Natural killer cell (primary cell): Measurements from ENCODE around the gene LGI4. TPM values are rescaled to one million over a fixed set of nuclear protein-coding genes. Genes with fewer than 3 reads are reported as not detected.

ENCODE experiments used
- ATAC-seq, 3 donors: fragments of 150-1000 bp in 2 of 3; fragments of 200-7000 bp in 1 of 3; cut with Tn5 transposase; 1 replicate in 1 of 3; 2 replicates in 2 of 3; pipeline ENCODE4 v1.10.0; 2021; ENCODE audit warnings: mild to moderate bottlenecking in 2 of 3, moderate library complexity in 2 of 3
- DNase-seq, 2 donors: peaks; one replicate each; pipeline versions ENCODE4 v3.0.0 to v3.0.0-alpha.2; 2013 to 2021; ENCODE audit warnings: mixed read lengths in 1 of 2
- H3K27ac ChIP-seq: one replicate; pipeline ENCODE4 v1.5.1; 2013; ENCODE audit warnings: mild to moderate bottlenecking, low read length
- H3K27me3 ChIP-seq: one replicate; pipeline ENCODE4 v1.6.1; 2013; ENCODE audit warnings: low read length; ENCODE audit not compliant: control insufficient read depth, insufficient read depth
- H3K36me3 ChIP-seq: one replicate; pipeline ENCODE4 v1.6.1; 2013; ENCODE audit warnings: low read length; ENCODE audit not compliant: control insufficient read depth, insufficient read depth
- H3K4me1 ChIP-seq: one replicate; pipeline ENCODE4 v1.6.1; 2013; ENCODE audit warnings: low read length; ENCODE audit not compliant: control insufficient read depth, insufficient read depth
- H3K4me3 ChIP-seq: one replicate; pipeline ENCODE4 v1.5.1; 2013; ENCODE audit warnings: low read length
- H3K9me3 ChIP-seq: one replicate; pipeline ENCODE4 v1.6.1; 2013; ENCODE audit warnings: low read length; ENCODE audit not compliant: control insufficient read depth, insufficient read depth
- H3K27ac Mint-ChIP-seq, 2 donors: one replicate each; pipeline ENCODE4 v1.8.0; 2022; ENCODE audit warnings: mild to moderate bottlenecking in 2 of 2, mixed read lengths in 2 of 2, moderate library complexity in 1 of 2
- H3K27me3 Mint-ChIP-seq, 2 donors: one replicate each; pipeline ENCODE4 v1.8.0; 2022; ENCODE audit warnings: low read depth in 2 of 2, mixed read lengths in 2 of 2
- H3K36me3 Mint-ChIP-seq: one replicate; pipeline ENCODE4 v1.8.0; 2022; ENCODE audit warnings: mixed read lengths
- H3K4me1 Mint-ChIP-seq, 2 donors: one replicate each; pipeline ENCODE4 v1.8.0; 2022; ENCODE audit warnings: mixed read lengths in 2 of 2
- H3K4me3 Mint-ChIP-seq: one replicate; pipeline ENCODE4 v1.8.0; 2022; ENCODE audit warnings: mild to moderate bottlenecking, moderate library complexity, mixed read lengths
- H3K9me3 Mint-ChIP-seq, 2 donors: one replicate each; pipeline ENCODE4 v1.8.0; 2022; ENCODE audit warnings: mixed read lengths in 2 of 2
- WGBS: methylation state at CpG from one replicate; pipeline ENCODE4 v1.1.7; 2013; ENCODE audit warnings: missing lambda C conversion rate; ENCODE audit not compliant: insufficient coverage; 5-methylcytosine and 5-hydroxymethylcytosine counted together
- intact Hi-C: fragments of 100-400 bp; cut with micrococcal nuclease; formaldehyde crosslinking; loops from one replicate; pipeline ENCODE4 v1.14.2; 2022
- total RNA-seq, 4 donors: library from RNA; stranded (reverse); fragments of 120-200 nt in 1 of 4; gene quantifications; one replicate each; pipeline versions ENCODE4 v1.2.3 to v1.2.4, GENCODE V29; 2013 to 2022
- TF ChIP-seq, protein P1 (sequence below): fragments of 200-600 bp; IDR thresholded peaks from one replicate; pipeline ENCODE4 v1.8.0; 2022; ENCODE audit warnings: antibody characterized with exemption

LGI4 gene
- total RNA-seq, 3 donors from 2014 or later (not counting 1 experiment from before 2014, with no cell fraction given) = 0.49 to 0.72 TPM; not detected in 1

GRCh38 chr19:35155981-35156672, 21.3 kb upstream of the LGI4 start:
- Mint-ChIP-seq H3K27ac (peak overlapping the region; percentile 90 to 99), H3K4me3 (peak overlapping the region; percentile 100), H3K9me3 (no peaks in the 10 kb centered on the region), H3K4me1 (peaks cover 48 to 53% of the 10 kb centered on the region in 2 donors), H3K36me3 (peaks cover 25% of the 10 kb centered on the region), H3K27me3 (no peaks in the 10 kb centered on the region)
- DNase-seq = no peak
- peaks cover 40% of the 10 kb centered on the region for H3K36me3 ChIP-seq
- 78% methylated on average over 6 of the region's 6 CpGs for WGBS
- peak overlapping the region; percentile 80 for H3K4me3 ChIP-seq
- H3K27me3 ChIP-seq = no peaks in the 10 kb centered on the region
- peaks cover 35% of the 10 kb centered on the region for H3K4me1 ChIP-seq
- ATAC-seq = no peak
- H3K9me3 ChIP-seq = no peaks in the 10 kb centered on the region
- intact Hi-C loops = loop anchor here (5.0 kb wide), 1 partner anchor 111 kb away; the partner anchor contains the start of gene USF2
- TF ChIP-seq, protein P1, sequence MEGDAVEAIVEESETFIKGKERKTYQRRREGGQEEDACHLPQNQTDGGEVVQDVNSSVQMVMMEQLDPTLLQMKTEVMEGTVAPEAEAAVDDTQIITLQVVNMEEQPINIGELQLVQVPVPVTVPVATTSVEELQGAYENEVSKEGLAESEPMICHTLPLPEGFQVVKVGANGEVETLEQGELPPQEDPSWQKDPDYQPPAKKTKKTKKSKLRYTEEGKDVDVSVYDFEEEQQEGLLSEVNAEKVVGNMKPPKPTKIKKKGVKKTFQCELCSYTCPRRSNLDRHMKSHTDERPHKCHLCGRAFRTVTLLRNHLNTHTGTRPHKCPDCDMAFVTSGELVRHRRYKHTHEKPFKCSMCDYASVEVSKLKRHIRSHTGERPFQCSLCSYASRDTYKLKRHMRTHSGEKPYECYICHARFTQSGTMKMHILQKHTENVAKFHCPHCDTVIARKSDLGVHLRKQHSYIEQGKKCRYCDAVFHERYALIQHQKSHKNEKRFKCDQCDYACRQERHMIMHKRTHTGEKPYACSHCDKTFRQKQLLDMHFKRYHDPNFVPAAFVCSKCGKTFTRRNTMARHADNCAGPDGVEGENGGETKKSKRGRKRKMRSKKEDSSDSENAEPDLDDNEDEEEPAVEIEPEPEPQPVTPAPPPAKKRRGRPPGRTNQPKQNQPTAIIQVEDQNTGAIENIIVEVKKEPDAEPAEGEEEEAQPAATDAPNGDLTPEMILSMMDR = no peak
- H3K27ac ChIP-seq = peak overlapping the region; percentile 80

DNA sequence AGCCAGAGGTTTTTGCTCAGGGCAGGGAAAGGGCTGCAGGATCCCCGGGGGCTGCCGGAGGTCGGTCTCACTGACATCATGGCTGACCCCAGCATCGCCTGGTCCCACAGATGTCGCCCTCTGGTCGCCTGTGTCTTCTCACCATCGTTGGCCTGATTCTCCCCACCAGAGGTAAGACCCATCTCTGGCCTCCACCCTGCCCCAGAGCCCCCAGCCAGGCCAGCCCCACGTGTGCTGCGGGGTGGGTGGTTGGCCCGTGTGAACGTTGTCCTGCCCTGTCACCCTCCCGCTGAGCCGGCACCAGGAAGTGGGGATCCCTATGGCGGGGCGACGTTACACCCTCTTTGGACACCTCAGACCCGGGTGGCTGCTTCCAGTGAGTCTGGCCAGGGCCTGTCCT, 20.6 kb upstream of the LGI4 start:
- no peaks in the 10 kb centered on the region for H3K9me3 Mint-ChIP-seq
- Histone ChIP-seq H3K9me3 (no peaks in the 10 kb centered on the region), H3K27me3 (no peaks in the 10 kb centered on the region), H3K36me3 (peaks cover 34% of the 10 kb centered on the region), H3K27ac (peak overlapping the region; percentile 80), H3K4me3 (peak overlapping the region; percentile 80), H3K4me1 (peaks cover 35% of the 10 kb centered on the region)
- H3K4me3 Mint-ChIP-seq = peak overlapping the region; percentile 100
- intact Hi-C loops = loop anchor here (5.0 kb wide), 1 partner anchor 112 kb away; the partner anchor contains the start of gene USF2
- H3K27ac Mint-ChIP-seq = peak overlapping the region; percentile 90 to 99
- peak; percentile 19 to 45 (median 27) for ATAC-seq
- peaks cover 48 to 49% of the 10 kb centered on the region in 2 donors for H3K4me1 Mint-ChIP-seq
- peaks cover 18% of the 10 kb centered on the region for H3K36me3 Mint-ChIP-seq
- TF ChIP-seq, protein P1 = no peak
- DNase-seq = peak; percentile 34 to 47
- no peaks in the 10 kb centered on the region for H3K27me3 Mint-ChIP-seq
- under 1% methylated on average over 17 of the region's 17 CpGs for WGBS

DNA sequence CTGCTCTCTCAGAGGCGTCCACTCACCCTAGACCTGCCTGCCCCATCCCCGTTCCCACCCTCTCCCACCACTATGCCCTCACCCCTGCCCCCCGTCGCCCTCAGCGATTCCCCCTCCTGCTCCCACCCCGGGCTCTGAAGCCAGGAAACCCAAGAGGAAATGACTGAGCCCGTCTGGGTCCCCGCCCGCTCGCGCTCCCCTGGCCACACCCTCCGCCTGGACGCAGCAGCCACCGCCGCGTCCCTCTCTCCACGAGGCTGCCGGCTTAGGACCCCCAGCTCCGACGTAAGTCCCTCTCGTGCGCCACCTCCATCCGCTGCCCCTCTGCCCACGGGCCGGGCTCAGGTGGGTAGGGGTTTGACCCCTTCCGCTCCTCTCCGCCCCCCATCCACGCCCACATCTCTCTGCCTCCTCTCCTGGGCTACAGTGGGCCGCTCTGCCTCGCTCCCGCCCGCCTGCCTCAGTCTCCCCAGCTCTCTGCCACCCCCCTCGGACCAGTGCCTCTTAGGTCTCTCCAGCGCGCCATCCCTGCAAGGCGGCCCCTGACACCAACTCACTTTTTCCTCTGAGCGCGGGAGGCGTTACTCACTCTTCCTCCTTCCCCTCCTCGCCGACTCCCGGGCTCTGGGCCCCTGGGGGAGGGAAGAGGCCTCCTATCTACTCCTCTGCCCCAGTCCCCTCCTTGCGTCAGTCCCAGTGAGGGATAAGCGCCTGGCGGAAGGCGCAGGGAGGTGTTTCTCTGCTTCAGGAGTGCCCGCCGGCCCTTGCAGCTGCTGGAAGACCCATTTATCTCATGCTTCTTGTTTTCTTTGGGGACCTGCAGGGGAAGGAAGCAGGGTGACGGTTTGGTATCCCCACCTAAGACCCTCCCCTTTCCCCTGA, 19.9 kb upstream of the LGI4 start, which contains the start of gene FXYD5:
Gene FXYD5, plus strand, starts transcription at position 211 of the 882 bp plus-strand sequence. CDS start 816 bp downstream, outside the sequence.
- no peaks in the 10 kb centered on the region for H3K9me3 Mint-ChIP-seq
- DNase-seq = peak; percentile 63 to 79
- H3K36me3 Mint-ChIP-seq = peaks cover 17% of the 10 kb centered on the region
- no peaks in the 10 kb centered on the region for H3K27me3 ChIP-seq
- no peaks in the 10 kb centered on the region for H3K9me3 ChIP-seq
- peak within 1 kb of the TSS; percentile 80 for H3K27ac ChIP-seq
- peak within 1 kb of the TSS; percentile 90 to 99 for H3K27ac Mint-ChIP-seq
- WGBS = 0% methylated on average over 43 of the region's 49 CpGs
- TF ChIP-seq, protein P1 = no peak
- H3K4me3 Mint-ChIP-seq = peak within 1 kb of the TSS; percentile 100
- no peaks in the 10 kb centered on the region for H3K27me3 Mint-ChIP-seq
- intact Hi-C loops = loop anchor here (5.0 kb wide), 1 partner anchor 113 kb away; the partner anchor contains the start of gene USF2
- peak; percentile 74 to 80 (median 75) for ATAC-seq
- peaks cover 29% of the 10 kb centered on the region for H3K36me3 ChIP-seq
- peak within 1 kb of the TSS; percentile 80 for H3K4me3 ChIP-seq
- H3K4me1 Mint-ChIP-seq = peaks cover 48% of the 10 kb centered on the region in 2 donors
- peaks cover 35% of the 10 kb centered on the region for H3K4me1 ChIP-seq
